Middle frontal gyrus (tissue), 1 donor: Measurements from ENCODE around the gene C11orf86.

Experiments
- DNase-seq: peaks from one replicate; pipeline ENCODE4 v3.0.0-alpha.2; 2015; ENCODE audit warnings: low spot score; ENCODE audit errors: extremely low spot score

Gene C11orf86

DNA sequence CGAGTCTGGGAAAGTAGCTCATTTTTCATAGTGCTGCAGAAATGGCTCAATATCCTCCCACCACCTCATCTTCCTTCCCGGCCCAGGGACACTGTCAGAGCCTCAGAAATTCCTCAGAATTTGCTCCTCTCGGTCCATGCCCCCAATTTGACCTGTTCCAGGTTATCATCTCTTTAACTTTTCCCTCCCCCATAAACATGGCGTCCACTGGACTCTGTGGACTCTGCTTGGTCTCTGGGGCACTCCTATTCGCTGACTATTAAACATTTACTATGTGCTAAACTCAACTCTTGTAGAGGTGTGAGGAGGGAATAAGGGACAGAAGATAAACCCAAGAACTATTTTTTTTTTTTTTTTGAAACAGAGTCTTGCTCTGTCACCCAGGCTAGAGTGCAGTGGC is 8.8 kb upstream of the C11orf86 start:
- no peak for DNase-seq

DNA sequence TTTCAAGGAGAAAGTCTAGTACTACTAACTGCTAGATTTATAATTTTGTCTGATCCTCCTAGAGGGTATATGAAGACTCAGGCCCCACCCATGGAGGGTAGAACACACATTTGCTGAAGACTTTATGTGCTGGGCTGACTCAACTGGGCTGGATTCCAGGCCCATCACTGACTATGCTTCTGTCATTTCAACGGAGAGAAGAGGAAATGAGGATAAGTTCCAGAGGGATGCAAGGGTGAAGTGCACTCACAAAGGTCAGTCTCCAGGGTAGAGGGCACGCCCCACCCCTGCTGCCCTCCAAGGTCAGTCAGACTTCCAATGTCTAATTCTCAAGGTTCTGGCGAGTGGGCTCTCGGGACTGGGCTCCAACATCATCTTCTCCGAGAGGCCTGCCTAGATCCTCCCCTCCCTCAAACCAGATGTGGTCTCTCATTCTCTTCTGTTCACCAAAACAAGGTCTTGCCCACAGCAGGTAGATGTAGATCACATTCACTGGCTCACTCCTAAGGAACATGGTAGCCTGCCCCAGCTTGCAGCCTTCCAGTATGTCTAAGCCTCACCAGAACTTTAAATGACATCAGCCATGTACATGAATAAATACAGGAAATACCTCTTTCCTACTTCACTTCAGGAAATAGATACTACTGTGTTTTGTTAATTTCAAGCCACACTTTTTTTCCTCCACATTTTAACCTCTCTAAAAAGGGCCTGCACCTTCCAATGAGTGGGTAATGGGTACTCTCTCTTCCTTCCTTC is 7.3 kb upstream of the C11orf86 start:
- no peak for DNase-seq

DNA sequence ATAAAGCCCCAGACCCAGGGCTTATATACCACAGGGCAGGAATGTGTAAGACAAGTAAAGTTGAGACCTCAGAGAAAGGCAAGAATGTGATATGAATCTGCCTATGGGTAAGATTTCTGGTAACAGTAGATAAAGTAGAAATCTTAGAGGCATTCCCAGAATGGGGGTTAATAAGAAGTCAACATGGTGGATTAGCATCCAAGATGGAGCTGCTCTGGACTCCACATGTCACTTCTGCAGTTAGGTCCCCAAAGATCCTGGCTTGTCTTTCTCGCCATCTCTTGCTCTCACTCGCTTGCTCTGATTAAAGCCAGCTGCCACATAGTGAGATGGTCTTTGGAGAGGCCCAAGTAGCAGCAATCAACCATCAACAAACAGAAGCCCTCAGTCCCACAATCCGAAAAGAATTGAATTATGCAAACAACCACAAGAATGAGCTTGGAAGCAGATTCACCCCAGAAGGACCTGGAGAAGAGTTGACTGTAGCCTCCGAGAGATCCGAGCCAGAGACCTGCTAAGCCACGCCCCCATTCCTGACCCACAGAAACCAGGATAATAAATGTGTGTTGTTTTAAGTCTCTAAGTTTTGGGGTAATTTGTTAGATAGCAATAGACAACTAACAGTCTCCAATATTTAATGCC is 5.4 kb upstream of the C11orf86 start:
- DNase-seq = no peak

DNA sequence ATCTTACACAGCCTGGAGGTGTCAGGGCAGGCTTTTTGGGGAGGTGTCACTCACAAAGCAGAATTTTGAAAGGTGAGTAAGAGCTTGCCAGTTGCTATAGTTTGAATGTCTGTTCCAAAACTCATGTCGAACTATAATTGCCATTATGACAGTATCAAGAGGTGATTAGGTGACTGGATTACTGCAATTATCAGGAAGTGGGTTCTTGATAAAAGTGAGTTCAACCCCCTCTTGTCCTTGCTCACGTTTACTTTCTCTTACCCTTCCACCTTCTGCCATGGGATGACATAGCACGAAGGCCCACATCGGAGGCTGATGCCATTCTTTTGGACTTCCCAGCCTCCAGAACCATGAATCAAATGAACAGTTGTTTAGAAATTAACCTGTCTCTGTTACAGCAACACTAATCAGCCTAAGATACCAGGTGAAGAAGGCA is 4.7 kb upstream of the C11orf86 start:
- DNase-seq = no peak

DNA sequence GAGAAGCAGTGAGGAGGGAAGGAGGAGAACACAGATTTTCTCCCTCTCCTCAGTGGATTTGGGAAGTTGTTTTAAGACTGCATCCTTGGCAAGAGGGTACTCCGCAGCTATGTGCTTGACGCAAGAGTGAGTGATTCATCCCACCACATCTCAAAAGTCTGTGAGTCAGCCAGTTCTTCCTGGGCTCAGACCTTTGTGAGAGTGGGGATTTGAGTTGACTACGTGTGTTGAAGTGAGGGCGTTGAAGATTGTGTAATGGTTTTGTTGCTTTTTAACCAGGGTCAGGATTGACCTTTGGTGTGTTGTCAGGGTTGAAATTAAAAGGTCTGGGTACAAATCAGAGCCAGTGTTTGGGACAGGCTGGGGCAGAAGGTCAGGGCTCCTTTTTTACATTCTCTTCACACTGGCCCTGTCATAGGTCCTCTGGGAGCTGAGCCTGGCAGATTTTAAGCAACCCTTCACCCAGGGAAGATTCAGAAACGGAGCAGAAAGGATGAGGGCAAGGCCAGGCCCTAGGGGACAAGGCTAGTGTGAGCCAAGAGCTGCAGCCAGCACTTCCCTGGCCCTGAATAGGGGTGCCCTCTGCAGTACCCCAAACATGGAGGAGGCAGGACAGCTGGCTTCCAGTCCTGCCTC is 4.2 kb upstream of the C11orf86 start:
- no peak for DNase-seq

DNA sequence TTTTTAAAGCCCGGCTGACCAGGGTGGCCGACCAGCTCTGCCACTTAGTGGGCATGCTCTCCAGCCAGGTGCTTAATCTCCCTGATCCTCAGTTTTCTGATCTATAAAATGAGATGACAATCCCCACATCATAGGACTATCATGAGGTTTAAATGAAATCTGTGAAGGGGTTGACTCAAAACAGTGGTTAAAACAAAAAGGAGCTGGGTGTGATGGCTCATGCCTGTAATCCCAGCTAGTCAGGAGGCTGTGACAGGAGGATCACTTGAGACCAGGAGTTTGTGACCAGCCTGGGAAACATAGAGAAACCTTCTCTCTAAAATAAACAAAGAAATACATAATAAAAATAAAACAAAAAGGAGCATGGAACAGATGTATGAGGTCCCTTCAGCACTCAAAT is 3.6 kb upstream of the C11orf86 start:
- no peak for DNase-seq

DNA sequence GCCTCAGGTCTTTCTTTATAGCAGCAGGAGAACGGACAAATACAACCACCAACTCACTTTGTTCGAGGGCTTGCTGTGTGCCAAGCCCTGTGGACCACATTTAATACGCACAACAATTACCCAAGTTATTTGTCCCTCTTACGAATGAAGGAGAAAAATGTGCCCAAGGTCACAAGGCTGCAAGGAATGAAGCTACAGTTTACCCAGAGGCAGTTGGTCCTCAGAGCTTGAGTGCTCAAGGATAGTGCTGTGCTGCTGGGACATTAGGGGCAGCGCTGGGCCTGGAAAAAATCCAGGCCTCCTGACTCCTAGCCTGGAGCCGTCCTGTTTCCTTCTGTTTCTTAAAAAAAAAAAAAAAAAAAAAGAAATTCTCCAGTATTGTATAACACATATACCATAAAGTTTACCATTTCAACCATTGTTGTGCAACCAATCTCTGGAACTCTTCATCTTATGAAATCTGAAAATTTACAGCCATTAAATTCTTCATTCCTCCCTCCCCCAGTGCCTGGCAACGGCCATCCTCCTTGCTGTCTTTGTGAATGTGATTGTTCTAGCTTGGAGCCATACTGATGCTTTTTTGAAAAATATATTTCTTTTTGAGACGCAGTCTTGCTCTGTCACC is 1.0 kb upstream of the C11orf86 start:
- DNase-seq = no peak

DNA sequence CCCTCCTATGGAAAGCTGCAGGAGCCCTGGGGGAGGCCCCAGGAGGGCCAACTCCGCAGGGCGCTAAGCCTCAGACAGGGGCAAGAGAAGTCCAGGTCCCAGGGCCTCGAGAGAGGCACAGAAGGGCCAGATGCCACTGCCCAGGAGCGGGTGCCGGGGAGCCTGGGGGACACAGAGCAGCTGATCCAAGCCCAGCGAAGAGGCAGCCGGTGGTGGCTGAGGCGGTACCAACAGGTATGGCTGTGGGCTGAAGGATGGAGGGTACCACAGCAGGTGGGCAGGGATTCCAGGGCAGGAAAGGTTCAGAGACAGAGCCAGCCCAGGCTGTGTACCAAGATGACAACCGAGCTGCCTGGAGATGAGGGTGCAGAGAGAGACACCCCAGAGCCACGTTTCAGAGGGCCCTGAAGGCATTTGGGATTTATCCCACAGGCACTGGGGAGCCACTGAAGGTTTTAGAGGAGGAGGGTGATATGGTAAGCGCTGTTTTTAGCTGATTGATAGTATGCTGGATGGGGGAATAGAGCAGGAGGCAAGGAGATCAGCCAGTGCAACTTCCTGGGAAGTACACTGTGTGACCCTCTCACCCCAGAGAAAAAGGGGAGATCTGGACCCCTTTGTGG is 412 bp downstream of the C11orf86 start:
- DNase-seq = no peak

DNA sequence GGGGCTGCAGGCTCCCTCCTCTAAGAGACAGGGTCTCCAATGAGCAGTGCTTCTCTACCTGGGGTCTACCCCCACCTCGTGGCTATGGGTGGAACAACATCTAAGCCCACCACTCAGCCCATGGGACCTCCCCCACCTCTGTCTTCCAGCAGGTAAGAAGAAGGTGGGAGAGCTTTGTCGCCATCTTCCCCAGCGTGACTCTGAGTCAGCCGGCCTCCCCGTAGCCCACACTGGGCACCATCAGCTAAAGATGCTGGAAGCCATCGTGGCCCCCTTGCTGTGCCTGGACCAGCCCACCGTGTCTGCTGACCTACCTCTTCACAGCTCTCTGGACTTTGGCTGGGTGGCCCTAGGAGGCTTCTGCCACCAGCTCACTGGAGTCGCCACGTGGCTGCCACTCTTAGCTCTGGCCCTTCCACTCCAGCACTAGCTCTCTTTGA is 944 bp downstream of the C11orf86 start:
- no peak for DNase-seq

DNA sequence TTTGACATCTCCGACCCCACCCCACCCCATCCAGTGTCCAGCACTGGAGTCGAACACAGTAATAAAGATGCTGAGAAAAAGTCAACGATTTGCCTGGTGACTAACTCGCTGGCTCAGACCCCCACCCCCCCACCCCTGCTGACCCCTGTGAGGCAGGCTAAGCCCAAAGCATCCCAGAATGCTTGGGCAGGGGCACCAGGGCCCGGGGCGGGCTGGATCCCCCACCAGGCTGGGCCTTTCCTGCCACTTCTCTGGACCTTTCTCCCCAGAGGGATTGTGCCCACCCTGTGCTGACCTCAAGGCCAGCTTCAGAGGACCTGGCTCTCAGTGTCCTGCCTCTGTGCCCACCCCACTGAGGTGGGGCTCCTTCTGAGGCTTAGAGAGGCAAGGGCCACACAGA is 1.8 kb downstream of the C11orf86 start:
- DNase-seq = no peak

DNA sequence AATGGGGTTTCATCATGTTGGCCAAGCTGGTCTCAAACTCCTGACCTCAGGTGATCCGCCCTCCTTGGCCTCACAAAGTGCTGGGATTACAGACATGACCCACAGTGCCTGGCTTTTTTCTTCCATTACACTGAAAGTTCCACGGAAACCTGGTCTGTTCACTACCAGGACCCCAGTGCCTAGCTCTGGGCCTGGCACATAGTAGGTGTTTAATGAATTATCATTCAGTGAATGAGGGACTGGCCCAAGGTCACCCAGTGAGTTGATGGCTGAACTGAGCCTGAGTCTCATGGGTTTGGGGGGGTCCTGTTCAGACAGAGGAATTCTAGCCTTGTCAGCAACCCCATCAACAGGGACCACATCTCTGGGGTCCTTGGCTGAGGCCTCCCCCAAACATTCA is 3.1 kb downstream of the C11orf86 start:
- DNase-seq = no peak

DNA sequence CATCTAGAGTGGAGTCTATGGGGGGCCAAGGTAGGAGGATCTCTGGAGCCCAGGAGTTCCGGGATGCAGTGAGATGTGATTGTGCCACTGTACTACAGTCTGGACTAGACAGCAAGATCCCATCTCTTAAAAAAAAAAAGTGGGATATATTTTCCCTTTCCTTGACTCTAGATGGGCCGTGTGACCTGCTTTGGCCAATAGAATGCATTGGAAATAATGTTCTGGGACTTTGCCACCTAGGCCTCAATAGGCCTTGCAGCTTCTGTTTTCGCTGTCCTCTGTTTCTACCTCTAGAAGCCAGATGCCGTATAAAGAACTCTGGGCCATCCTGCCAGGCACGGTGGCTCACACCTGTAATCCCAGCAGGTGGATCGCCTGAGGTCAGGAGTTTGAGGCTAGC is 3.6 kb downstream of the C11orf86 start:
- DNase-seq = no peak

DNA sequence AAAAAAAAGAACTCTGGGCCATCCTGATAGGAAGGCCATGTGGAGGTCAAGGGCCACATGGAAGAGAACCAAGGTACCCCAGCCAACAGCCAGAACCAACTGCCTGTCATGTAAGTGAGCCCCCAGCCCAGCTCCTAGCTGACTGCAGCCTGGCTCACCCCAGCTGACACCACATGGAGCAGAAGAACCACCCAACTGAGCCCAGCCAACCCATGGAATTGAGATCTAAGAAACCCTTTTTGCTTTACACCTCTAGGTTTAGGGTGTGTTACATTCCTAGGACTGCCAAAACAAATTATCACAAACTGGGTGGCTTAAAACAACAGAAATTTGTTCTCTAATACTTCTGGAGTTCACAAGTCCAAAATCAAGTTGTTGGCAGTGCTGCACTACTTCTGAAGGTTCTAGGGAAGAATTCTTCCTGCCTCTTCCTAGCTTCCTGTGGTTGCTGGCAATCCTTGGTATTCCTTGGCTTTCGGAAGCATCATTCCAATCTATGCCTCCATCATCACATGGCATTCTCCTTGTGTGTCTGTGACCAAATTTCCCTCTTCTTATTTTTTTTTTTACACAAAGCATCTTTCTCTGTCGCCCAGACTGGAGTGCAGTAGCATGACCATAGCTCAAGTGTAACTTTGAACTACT is 4.4 kb downstream of the C11orf86 start:
- no peak for DNase-seq

DNA sequence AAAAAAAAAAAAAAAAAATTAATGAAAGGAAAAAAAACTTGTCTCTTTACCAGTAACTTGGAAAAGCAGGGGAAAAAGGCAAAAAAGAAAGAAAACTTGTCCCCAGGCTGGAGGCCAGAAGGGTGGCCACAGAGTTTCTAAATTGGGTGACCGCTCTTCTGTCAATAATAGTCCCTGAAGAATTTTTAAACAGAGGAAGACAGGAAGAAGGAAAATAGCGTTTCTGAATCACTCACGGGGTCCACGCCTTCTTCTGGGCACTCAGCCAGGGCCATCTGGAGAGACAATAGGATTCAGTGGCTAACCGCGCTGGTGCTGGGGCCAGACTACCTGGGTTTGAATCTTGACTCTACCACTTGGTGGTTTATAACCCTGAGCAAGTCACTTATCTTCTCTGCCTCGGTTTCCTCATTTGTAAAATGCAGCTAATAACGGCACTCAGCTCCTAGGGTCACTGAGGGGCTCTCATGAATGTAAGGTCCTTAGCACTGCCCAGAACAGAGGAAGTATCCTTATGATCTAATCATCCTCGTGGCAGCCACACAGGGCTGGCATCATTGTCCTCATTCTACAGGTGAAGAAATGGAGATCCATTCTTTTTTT is 7.0 kb downstream of the C11orf86 start:
- DNase-seq = peak; percentile 4

DNA sequence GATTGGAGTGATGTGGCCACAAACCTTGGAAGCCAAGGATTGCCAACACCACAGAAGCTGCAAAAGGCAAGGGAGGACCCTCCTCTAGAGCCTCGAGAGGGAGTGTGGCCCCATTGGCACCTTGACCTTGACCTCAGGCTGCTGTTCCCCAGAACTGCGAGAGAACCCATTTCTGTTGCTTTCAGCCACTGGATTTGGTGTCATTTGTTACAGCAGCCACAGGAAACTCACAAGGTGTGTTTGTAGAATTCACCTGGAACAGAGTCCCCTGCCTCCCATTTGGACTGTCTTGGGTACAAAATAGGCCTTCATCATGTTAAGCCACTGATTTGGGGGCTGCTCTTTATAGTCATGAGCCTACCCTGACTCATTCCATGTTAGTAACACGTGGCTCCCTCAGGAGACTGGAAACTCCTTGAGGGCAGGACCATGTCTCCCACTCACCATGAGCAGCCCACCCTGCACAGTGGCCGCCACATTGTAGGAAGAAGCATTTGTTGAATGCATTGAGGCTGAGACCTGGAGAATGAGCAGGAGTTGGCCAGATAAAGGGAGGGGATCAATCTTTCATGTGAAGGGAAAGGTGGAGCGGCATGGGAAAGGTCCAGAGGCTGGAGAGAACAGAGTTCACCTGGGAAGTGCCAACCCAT is 8.3 kb downstream of the C11orf86 start:
- no peak for DNase-seq

DNA sequence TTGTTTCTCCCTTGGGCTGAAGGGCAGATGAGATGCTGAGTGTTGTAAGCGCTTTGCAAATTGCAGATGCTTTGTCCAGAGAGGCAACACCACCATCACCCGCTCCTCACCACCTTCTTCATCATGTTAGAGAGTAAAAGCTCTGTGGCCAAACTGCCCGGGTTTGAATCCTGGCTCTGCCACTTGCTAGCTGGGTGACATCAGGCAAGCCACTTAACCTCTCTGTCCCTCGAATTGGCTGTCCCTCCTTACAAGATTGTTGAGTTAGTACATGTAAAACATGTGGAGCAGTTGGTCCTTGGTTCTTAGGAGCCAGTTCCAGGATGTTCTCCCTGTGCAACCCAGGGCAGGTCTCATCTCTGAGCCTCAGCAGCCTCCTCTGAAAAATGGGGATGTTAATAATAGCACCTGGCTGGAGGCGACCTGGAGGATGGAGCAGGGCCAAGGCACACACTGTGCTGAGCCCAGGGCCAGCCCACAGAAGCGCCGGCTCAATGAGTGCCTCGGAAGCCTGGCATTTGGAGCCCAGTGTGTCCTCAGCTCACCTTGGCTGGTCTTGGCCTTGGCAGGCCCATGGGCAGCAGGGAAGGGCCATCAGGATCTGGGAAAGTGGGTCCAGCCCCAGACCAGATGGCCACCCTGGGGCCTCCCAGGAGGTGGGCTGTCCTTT is 10.5 kb downstream of the C11orf86 start:
- DNase-seq = no peak

DNA sequence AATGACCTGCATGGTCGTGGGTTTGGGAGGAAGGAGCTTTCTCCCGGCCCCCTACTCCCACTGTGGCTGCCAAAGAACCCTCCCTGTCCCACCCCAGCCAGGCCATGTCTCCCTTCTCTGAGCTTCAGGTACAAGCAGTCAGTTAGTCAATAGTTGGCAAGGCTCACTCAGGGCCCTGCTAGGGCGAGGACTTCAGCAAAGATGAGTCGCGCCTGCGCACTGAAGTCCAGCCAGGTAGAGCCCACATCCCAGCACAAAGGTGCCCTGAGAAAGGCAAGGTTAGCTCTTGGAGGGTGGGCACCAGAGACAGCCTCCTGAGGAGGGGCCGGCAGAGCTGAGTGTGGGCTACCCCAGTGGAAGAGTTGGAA is 11.1 kb downstream of the C11orf86 start:
- DNase-seq = no peak

DNA sequence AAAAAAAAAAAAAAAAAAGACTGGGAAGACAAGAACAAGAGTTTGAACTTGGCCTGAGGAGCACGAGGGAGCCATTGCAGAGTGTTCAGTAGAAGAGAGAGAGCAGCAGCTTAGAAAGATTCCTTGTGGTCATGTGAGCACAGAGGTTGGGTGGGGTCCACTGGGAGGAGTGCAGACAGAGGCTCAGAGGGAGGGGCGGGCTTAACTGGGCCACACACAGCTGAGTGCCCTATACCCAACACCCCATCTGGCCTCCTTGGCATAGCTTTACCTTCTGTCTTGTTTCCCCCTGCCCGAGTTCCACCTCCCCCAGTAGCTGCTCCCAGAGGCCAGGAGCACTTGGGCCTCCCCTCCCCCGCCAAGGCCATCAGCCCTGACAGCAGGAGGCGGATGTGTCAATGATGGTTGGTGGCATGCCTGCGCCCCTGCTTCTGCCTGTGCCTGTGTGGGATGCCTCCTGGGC is 12.1 kb downstream of the C11orf86 start:
- no peak for DNase-seq

DNA sequence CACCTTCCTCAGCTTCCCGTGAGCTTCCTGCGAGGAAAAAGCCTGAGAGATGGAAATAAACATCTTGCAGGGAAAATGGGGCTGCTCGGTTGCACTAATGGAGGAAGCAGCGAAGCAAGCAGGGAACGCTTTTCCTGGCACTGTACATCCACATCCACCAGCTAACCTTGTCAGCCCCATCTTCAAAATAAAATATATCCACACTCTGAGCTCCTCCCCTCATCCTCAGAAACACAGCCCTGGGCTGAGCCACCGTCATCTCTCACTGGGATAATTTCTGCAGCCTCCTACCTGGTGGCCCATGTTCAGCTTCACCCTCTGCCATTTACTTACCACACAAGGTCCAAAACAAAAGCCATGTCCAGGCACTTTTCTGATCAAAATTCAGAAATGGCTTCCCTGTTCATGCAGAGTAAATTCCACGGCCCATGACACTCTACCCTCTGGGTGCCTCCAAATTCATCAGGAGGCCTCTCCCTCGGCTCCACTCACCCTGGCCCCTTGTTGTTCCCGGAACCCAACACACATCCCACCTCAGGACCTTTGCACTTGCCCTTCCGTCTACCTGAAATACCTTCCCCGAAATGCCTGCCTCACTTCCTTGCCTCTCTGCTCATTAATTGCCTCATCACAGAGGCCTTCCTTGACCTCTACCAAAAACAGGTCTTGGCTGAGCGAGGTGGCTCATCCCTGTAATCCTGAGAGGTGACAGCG is 13.0 kb downstream of the C11orf86 start:
- no peak for DNase-seq
